ENCODE measurements around the gene ANKRD9. TPM values are rescaled to one million over a fixed set of nuclear protein-coding genes. Genes with fewer than 3 reads are reported as not detected.
A peak's percentile ranks its signal among the peaks of the same experiment; 100 is the strongest.

The ANKRD9 gene
- total and polyA plus RNA-seq, 9 donors: 9.1 to 23.5 (median 13.7) TPM

- 79% methylated on average over 9 of the region's 11 CpGs for WGBS (ENCODE audit: insufficient coverage)
- Histone ChIP-seq H3K4me1 (ENCODE audit: control insufficient read depth, insufficient read depth, low read length) (peaks cover 26% of the 10 kb centered on the region), H3K27ac (ENCODE audit: low read length) (no peak overlapping the region), H3K36me3 (ENCODE audit: control insufficient read depth, insufficient read depth, low read length) (no peaks in the 10 kb centered on the region), H3K27me3 (ENCODE audit: control insufficient read depth, insufficient read depth, low read length) (no peaks in the 10 kb centered on the region), H3K4me3 (ENCODE audit: low read length) (no peak overlapping the region), H3K9me3 (replicated peaks; ENCODE audit: control insufficient read depth, low read depth, low read length) (no peaks in the 10 kb centered on the region)
- DNase-seq: no peak
Observed at GRCh38 chr14:102512793-102513300, 3.3 kb upstream of the ANKRD9 start.

- Histone ChIP-seq H3K36me3 (ENCODE audit: control insufficient read depth, insufficient read depth, low read length) (peaks cover under 1% of the 10 kb centered on the region), H3K4me1 (ENCODE audit: control insufficient read depth, insufficient read depth, low read length) (peaks cover 25% of the 10 kb centered on the region), H3K9me3 (replicated peaks; ENCODE audit: control insufficient read depth, low read depth, low read length) (no peaks in the 10 kb centered on the region), H3K4me3 (ENCODE audit: low read length) (no peak overlapping the region), H3K27ac (ENCODE audit: low read length) (no peak overlapping the region), H3K27me3 (ENCODE audit: control insufficient read depth, insufficient read depth, low read length) (no peaks in the 10 kb centered on the region)
- DNase-seq: no peak
- WGBS (ENCODE audit: insufficient coverage): 89% methylated on average over 4 of the region's 5 CpGs
Observed at GRCh38 chr14:102511538-102511937, 2.0 kb upstream of the ANKRD9 start.

GRCh38 chr14:102510616-102511520 is 1.3 kb upstream of the ANKRD9 start:
- Histone ChIP-seq H3K9me3 (replicated peaks; ENCODE audit: control insufficient read depth, low read depth, low read length) (no peaks in the 10 kb centered on the region), H3K4me3 (ENCODE audit: low read length) (peak overlapping the region; percentile 81), H3K27ac (ENCODE audit: low read length) (peak overlapping the region; percentile 84), H3K4me1 (ENCODE audit: control insufficient read depth, insufficient read depth, low read length) (peaks cover 22% of the 10 kb centered on the region), H3K27me3 (ENCODE audit: control insufficient read depth, insufficient read depth, low read length) (no peaks in the 10 kb centered on the region), H3K36me3 (ENCODE audit: control insufficient read depth, insufficient read depth, low read length) (peaks cover 7% of the 10 kb centered on the region)
- WGBS (ENCODE audit: insufficient coverage): 28% methylated on average over 8 of the region's 19 CpGs
- peak; percentile 62 for DNase-seq

GRCh38 chr14:102508774-102509745 is 516 bp downstream of the ANKRD9 start:
- H3K36me3 ChIP-seq (ENCODE audit: control insufficient read depth, insufficient read depth, low read length): peaks cover 9% of the 10 kb centered on the region
- peak; percentile 51 for DNase-seq
- peak overlapping the region; percentile 77 for H3K27ac ChIP-seq (ENCODE audit: low read length)
- H3K4me3 ChIP-seq (ENCODE audit: low read length): peak overlapping the region; percentile 63
- peaks cover 35% of the 10 kb centered on the region for H3K4me1 ChIP-seq (ENCODE audit: control insufficient read depth, insufficient read depth, low read length)
- WGBS (ENCODE audit: insufficient coverage): 4% methylated on average over 108 of the region's 110 CpGs
- no peaks in the 10 kb centered on the region for H3K27me3 ChIP-seq (ENCODE audit: control insufficient read depth, insufficient read depth, low read length)
- no peaks in the 10 kb centered on the region for H3K9me3 ChIP-seq (replicated peaks; ENCODE audit: control insufficient read depth, low read depth, low read length)

GRCh38 chr14:102508410-102508773 is 1.2 kb downstream of the ANKRD9 start:
- 88% methylated on average over 2 of the region's 14 CpGs for WGBS (ENCODE audit: insufficient coverage)
- Histone ChIP-seq H3K4me1 (ENCODE audit: control insufficient read depth, insufficient read depth, low read length) (peaks cover 39% of the 10 kb centered on the region), H3K4me3 (ENCODE audit: low read length) (peak overlapping the region; percentile 63), H3K9me3 (replicated peaks; ENCODE audit: control insufficient read depth, low read depth, low read length) (no peaks in the 10 kb centered on the region), H3K27ac (ENCODE audit: low read length) (peak overlapping the region; percentile 77), H3K36me3 (ENCODE audit: control insufficient read depth, insufficient read depth, low read length) (peaks cover 9% of the 10 kb centered on the region), H3K27me3 (ENCODE audit: control insufficient read depth, insufficient read depth, low read length) (no peaks in the 10 kb centered on the region)
- DNase-seq: no peak

DNA sequence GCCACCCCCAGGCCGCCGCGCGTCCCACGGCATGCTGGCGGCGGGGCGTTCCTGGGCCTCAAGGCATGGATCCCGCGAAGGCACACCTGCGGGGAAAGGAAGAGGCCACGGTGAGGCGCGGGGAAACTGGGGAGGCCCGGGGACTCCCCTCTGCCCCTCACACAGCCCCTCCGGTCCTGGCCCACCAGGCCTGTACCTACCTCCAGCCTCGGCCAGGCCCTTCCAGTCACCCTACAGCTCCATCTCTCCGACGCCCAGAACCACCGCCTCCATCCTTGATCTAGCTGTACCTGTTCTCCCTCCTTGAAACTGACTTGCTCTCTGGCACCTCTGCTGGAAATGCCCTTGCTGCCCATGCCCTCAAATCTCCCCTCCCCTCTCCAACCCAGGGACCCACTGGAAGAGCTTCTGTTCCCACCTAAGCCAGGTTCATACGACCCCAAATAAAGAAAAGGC is 1.7 kb downstream of the ANKRD9 start:
- H3K9me3 ChIP-seq (replicated peaks; ENCODE audit: control insufficient read depth, low read depth, low read length): no peaks in the 10 kb centered on the region
- DNase-seq: no peak
- 53% methylated on average over 19 of the region's 21 CpGs for WGBS (ENCODE audit: insufficient coverage)
- H3K36me3 ChIP-seq (ENCODE audit: control insufficient read depth, insufficient read depth, low read length): peaks cover 9% of the 10 kb centered on the region
- no peak overlapping the region for H3K4me3 ChIP-seq (ENCODE audit: low read length)
- no peaks in the 10 kb centered on the region for H3K27me3 ChIP-seq (ENCODE audit: control insufficient read depth, insufficient read depth, low read length)
- H3K4me1 ChIP-seq (ENCODE audit: control insufficient read depth, insufficient read depth, low read length): peaks cover 39% of the 10 kb centered on the region
- H3K27ac ChIP-seq (ENCODE audit: low read length): no peak overlapping the region

- H3K4me1 ChIP-seq (ENCODE audit: control insufficient read depth, insufficient read depth, low read length): peaks cover 39% of the 10 kb centered on the region
- no peak overlapping the region for H3K27ac ChIP-seq (ENCODE audit: low read length)
- WGBS (ENCODE audit: insufficient coverage): 56% methylated on average over 113 of the region's 115 CpGs
- DNase-seq: no peak
- H3K27me3 ChIP-seq (ENCODE audit: control insufficient read depth, insufficient read depth, low read length): no peaks in the 10 kb centered on the region
- H3K9me3 ChIP-seq (replicated peaks; ENCODE audit: control insufficient read depth, low read depth, low read length): no peaks in the 10 kb centered on the region
- H3K4me3 ChIP-seq (ENCODE audit: low read length): no peak overlapping the region
- H3K36me3 ChIP-seq (ENCODE audit: control insufficient read depth, insufficient read depth, low read length): peaks cover 9% of the 10 kb centered on the region
Observed at GRCh38 chr14:102507081-102507856, 2.3 kb downstream of the ANKRD9 start.

- Histone ChIP-seq H3K9me3 (replicated peaks; ENCODE audit: control insufficient read depth, low read depth, low read length) (no peaks in the 10 kb centered on the region), H3K36me3 (ENCODE audit: control insufficient read depth, insufficient read depth, low read length) (peaks cover 9% of the 10 kb centered on the region), H3K27me3 (ENCODE audit: control insufficient read depth, insufficient read depth, low read length) (no peaks in the 10 kb centered on the region), H3K4me3 (ENCODE audit: low read length) (no peak overlapping the region), H3K4me1 (ENCODE audit: control insufficient read depth, insufficient read depth, low read length) (peaks cover 39% of the 10 kb centered on the region), H3K27ac (ENCODE audit: low read length) (no peak overlapping the region)
- 86% methylated on average over 9 of the region's 11 CpGs for WGBS (ENCODE audit: insufficient coverage)
- DNase-seq: no peak
Observed at GRCh38 chr14:102506626-102506925, 3.0 kb downstream of the ANKRD9 start.

- 93% methylated on average over 14 of the region's 19 CpGs for WGBS (ENCODE audit: insufficient coverage)
- no peak for DNase-seq
- Histone ChIP-seq H3K27me3 (ENCODE audit: control insufficient read depth, insufficient read depth, low read length) (no peaks in the 10 kb centered on the region), H3K4me1 (ENCODE audit: control insufficient read depth, insufficient read depth, low read length) (peaks cover 37% of the 10 kb centered on the region), H3K9me3 (replicated peaks; ENCODE audit: control insufficient read depth, low read depth, low read length) (no peaks in the 10 kb centered on the region), H3K4me3 (ENCODE audit: low read length) (no peak overlapping the region), H3K27ac (ENCODE audit: low read length) (no peak overlapping the region), H3K36me3 (ENCODE audit: control insufficient read depth, insufficient read depth, low read length) (peaks cover 9% of the 10 kb centered on the region)
Observed at GRCh38 chr14:102505775-102506625, 3.6 kb downstream of the ANKRD9 start.
